Kidney (tissue), 14 donors: ENCODE results near the gene SPATA2. TPM values are rescaled to one million over a fixed set of nuclear protein-coding genes. Genes with fewer than 3 reads are reported as not detected.

Experiments used
- DNase-seq, 5 donors: peaks; one replicate each; pipeline ENCODE4 v3.0.0-alpha.2; 2013 to 2020
- FAIRE-seq: peaks from 2 replicates; lab custom pipeline; 2012; peaks lifted over from hg19 to GRCh38; lab: Jason Lieb, UNC
- H3K27ac ChIP-seq, 2 donors: one replicate each; pipeline ENCODE4 v1.7.0; 2013; ENCODE audit warnings: low read depth in 2 of 2, low read length in 2 of 2, inconsistent platforms in 1 of 2
- H3K27me3 ChIP-seq: one replicate; pipeline ENCODE4 v1.7.1; 2013; ENCODE audit warnings: low read length, inconsistent platforms; ENCODE audit not compliant: control insufficient read depth, insufficient read depth
- H3K36me3 ChIP-seq, 3 donors: one replicate each; pipeline versions ENCODE4 v1.7.0 to v1.7.1; 2013; ENCODE audit warnings: low read length in 3 of 3, control low read depth in 1 of 3, inconsistent platforms in 1 of 3; ENCODE audit not compliant: insufficient read depth in 3 of 3, control insufficient read depth in 2 of 3
- H3K4me1 ChIP-seq, 3 donors: one replicate each; pipeline versions ENCODE4 v1.7.0 to v1.7.1; 2013; ENCODE audit warnings: low read length in 3 of 3, inconsistent platforms in 1 of 3, low read depth in 1 of 3; ENCODE audit not compliant: control insufficient read depth in 2 of 3, insufficient read depth in 2 of 3
- H3K4me3 ChIP-seq, 3 donors: one replicate each; pipeline versions ENCODE4 v1.7.0 to v1.8.1; 2013; ENCODE audit warnings: low read length in 3 of 3, control low read depth in 1 of 3, inconsistent platforms in 1 of 3
- H3K9ac ChIP-seq, 3 donors: one replicate each; pipeline versions ENCODE4 v1.7.0 to v1.7.1; 2013; ENCODE audit warnings: low read length in 3 of 3, control low read depth in 1 of 3, inconsistent platforms in 1 of 3
- H3K9me3 ChIP-seq, 3 donors: one replicate each; pipeline versions ENCODE4 v1.7.0 to v1.7.1; 2013; ENCODE audit warnings: low read length in 3 of 3, control low read depth in 1 of 3, inconsistent platforms in 1 of 3; ENCODE audit not compliant: control insufficient read depth in 2 of 3, insufficient read depth in 1 of 3
- CTCF ChIP-seq: IDR thresholded peaks from 3 replicates; pipeline ENCODE4 v1.5.1; 2012; ENCODE audit warnings: mild to moderate bottlenecking, moderate library complexity, borderline replicate concordance; ENCODE audit not compliant: insufficient read depth; ENCODE audit errors: extremely low read depth
- intact Hi-C: fragments of 100-400 bp; cut with DNase I; formaldehyde crosslinking; loops from one replicate; pipeline ENCODE4 v1.11.1; 2022
- polyA plus RNA-seq: library from polyadenylated mRNA; stranded (reverse); fragments of 350-450 nt; fragmentation: Illumina TruSeq; extraction: RNeasy Lipid Tissue Mini Kit (QIAGEN cat#74804); gene quantifications from one replicate; pipeline ENCODE4 v1.2.3, GENCODE V29; 2014; ENCODE audit warnings: low read depth, low replicate concordance; ENCODE audit not compliant: insufficient read depth
- total RNA-seq: library from RNA; stranded (reverse); fragmentation: NEBNext Ultra II Directional; extraction: Animal tissue kit (Norgen Biotek cat#: 25700); gene quantifications from one replicate; pipeline ENCODE4 v1.2.1, GENCODE V29; 2021
- donor health status: control.
- donor health status: control.
- donor health status: control.
- donor health status: control.
- donor health status: control.
- donor health status: DM: yes; HTN: yes; CAD: no.
- donor health status: Normal renal cell carcinoma (clear cell type).

SPATA2 gene
- total and polyA plus RNA-seq, 2 donors from 2014 or later: 5.8 to 9.0 TPM

GRCh38 chr20:49948809-49949507, 33.6 kb upstream of the SPATA2 start:
- no peak overlapping the region for H3K9ac ChIP-seq
- H3K4me3 ChIP-seq: no peak overlapping the region
- FAIRE-seq (no peak), DNase-seq (no peak)
- intact Hi-C loops: no loop called here
- H3K4me1 ChIP-seq: peaks cover 0 to 3% (median 0%) of the 10 kb centered on the region in 3 donors
- H3K27ac ChIP-seq: no peak overlapping the region
- no peak for TF ChIP-seq CTCF
- peaks cover 2 to 72% (median 48%) of the 10 kb centered on the region in 3 donors for H3K36me3 ChIP-seq
- no peaks in the 10 kb centered on the region for H3K27me3 ChIP-seq
- no peaks in the 10 kb centered on the region for H3K9me3 ChIP-seq

- peaks cover 2 to 69% (median 44%) of the 10 kb centered on the region in 3 donors for H3K36me3 ChIP-seq
Measured at GRCh38 chr20:49948178-49948577, 32.8 kb upstream of the SPATA2 start.

GRCh38 chr20:49945701-49946477, 30.6 kb upstream of the SPATA2 start:
- Histone ChIP-seq H3K9me3 (no peaks in the 10 kb centered on the region), H3K4me1 (peaks cover 0 to 3% (median 0%) of the 10 kb centered on the region in 3 donors), H3K4me3 (no peak overlapping the region), H3K27ac (no peak overlapping the region), H3K36me3 (peaks cover 2 to 59% (median 36%) of the 10 kb centered on the region in 3 donors), H3K27me3 (no peaks in the 10 kb centered on the region), H3K9ac (no peak overlapping the region)
- intact Hi-C loops: no loop called here
- FAIRE-seq (no peak), DNase-seq (no peak)
- TF ChIP-seq CTCF: no peak

More at GRCh38 chr20:49948178-49948577, 32.8 kb upstream of the SPATA2 start:
- no peak for DNase-seq
- TF ChIP-seq CTCF: no peak
- no peak overlapping the region for H3K4me3 ChIP-seq
- H3K9me3 ChIP-seq: no peaks in the 10 kb centered on the region
- no peak overlapping the region for H3K9ac ChIP-seq
- H3K27me3 ChIP-seq: no peaks in the 10 kb centered on the region
- H3K27ac ChIP-seq: no peak overlapping the region
- FAIRE-seq: no peak
- peaks cover 0 to 3% (median 0%) of the 10 kb centered on the region in 3 donors for H3K4me1 ChIP-seq
- intact Hi-C loops: no loop called here
